Mesothelial cell of epicardium (in vitro differentiated cells): ENCODE measurements around the gene MYLK. TPM values are rescaled to one million over a fixed set of nuclear protein-coding genes. Genes with fewer than 3 reads are reported as not detected.

Experiments
- DNase-seq, 2 experiments: peaks; one replicate each; pipeline ENCODE4 v3.0.0; 2021; ENCODE audit warnings: low spot score in 2 of 2; ENCODE audit not compliant: unreplicated experiment in 2 of 2
- H3K27ac Mint-ChIP-seq: 2 replicates; pipeline ENCODE4 v1.8.0; 2021; ENCODE audit warnings: mixed read lengths
- H3K27me3 Mint-ChIP-seq: 2 replicates; pipeline ENCODE4 v1.8.0; 2021; ENCODE audit warnings: low read depth, mixed read lengths
- H3K36me3 Mint-ChIP-seq: 2 replicates; pipeline ENCODE4 v1.8.0; 2021; ENCODE audit warnings: mixed read lengths
- H3K4me1 Mint-ChIP-seq: 2 replicates; pipeline ENCODE4 v1.8.0; 2021; ENCODE audit warnings: mixed read lengths
- H3K4me3 Mint-ChIP-seq: 2 replicates; pipeline ENCODE4 v1.8.0; 2021; ENCODE audit warnings: mild to moderate bottlenecking, moderate library complexity, mixed read lengths
- H3K9me3 Mint-ChIP-seq: 2 replicates; pipeline ENCODE4 v1.8.0; 2021; ENCODE audit warnings: mixed read lengths
- CTCF ChIP-seq: fragments of 200-600 bp; sonication (generic); IDR thresholded peaks from one replicate; pipeline ENCODE4 v1.5.0; 2021; ENCODE audit warnings: antibody characterized with exemption; ENCODE audit not compliant: unreplicated experiment
- total RNA-seq: library from RNA; stranded (reverse); gene quantifications from 3 replicates; pipeline ENCODE4 v1.2.1, GENCODE V29; 2021

The MYLK gene
- total RNA-seq, 1 donor from 2014 or later = 14.3 TPM

DNA sequence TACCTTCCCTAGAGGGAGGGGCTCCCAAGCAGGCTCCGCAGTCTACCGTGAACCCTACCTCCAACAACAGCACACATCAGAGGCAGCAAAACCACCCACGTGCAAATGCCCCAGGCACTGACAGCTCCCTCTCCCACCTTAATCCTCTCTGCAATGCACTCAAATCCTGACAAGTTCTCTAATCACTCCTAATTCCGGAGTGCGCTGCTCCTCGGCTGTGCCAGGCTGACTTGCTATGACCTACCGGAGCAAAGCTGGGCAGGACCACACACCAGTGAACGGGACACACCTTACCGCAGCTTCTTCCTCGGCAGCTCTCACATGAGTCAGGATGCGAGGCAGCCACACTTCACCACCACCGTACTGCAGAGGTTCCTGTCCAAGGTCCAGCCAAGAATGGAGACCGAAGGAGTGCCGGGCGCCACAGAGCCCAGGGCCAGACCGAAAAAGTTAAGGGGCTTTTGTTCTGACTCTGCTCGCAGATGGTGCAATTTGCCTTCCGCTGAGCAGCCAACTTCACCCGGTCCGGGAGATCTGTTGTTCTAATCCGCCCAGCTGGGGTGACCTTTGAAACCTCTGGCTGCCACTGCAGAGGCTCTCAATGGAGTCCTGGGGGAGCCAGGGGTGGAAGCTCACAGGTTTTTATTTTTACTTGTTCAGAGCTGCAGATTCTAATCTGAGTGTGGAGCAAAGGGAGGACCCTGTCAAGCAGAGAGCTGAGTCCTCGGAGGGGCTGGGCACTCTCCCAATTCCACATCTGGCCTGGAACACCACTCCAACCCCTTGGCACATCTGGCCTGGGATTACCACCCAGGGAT is 84.4 kb downstream of the MYLK start:
- no peaks in the 10 kb centered on the region for H3K36me3 Mint-ChIP-seq
- TF ChIP-seq CTCF = no peak
- no peaks in the 10 kb centered on the region for H3K9me3 Mint-ChIP-seq
- DNase-seq = no peak
- H3K27ac Mint-ChIP-seq = no peak overlapping the region
- H3K27me3 Mint-ChIP-seq = peaks cover 37% of the 10 kb centered on the region
- H3K4me1 Mint-ChIP-seq = peaks cover 12% of the 10 kb centered on the region
- H3K4me3 Mint-ChIP-seq = no peak overlapping the region

GRCh38 chr3:123798550-123798949 is 85.6 kb downstream of the MYLK start:
- no peak for DNase-seq
- TF ChIP-seq CTCF = no peak
- Mint-ChIP-seq H3K4me1 (peaks cover 12% of the 10 kb centered on the region), H3K36me3 (no peaks in the 10 kb centered on the region), H3K27ac (no peak overlapping the region), H3K4me3 (no peak overlapping the region), H3K27me3 (peaks cover 36% of the 10 kb centered on the region), H3K9me3 (no peaks in the 10 kb centered on the region)

DNA sequence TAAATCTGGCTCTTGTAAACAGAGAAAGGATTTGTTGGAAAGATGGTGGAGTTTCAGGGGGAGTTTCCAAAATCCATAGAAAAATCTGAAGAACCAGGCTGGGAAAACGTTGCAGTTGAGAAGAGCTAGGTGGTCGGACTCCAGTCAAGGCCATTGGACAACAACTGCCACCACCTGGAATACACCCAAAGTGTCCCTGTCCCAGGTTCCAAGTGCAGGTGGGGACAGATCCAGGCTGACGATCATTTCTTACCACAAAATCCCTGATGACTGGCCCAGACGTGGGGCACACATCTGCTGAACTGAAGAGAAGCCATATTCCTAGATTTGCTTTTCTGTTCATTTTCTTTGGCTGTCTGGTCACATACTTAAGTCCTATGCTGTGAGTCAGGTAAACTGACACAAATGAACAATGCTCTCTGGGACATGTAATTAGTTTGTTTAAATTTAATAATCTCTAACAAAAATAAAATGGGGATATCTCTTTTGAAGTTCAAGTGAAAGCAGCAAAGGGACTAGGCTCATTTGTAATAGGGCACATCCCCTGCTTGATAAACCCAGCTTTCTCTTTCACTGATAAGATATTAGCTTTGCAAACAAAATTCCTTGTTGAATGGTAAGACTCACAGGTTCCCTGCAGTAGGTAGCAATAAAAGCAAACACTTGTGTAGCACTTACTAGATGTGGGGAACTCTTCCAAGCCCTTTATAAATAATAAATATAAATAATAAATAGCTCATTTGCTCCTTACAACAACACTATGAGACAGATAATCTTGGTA is 88.5 kb downstream of the MYLK start:
- no peak for TF ChIP-seq CTCF
- peaks cover 28% of the 10 kb centered on the region for H3K27me3 Mint-ChIP-seq
- H3K36me3 Mint-ChIP-seq = no peaks in the 10 kb centered on the region
- H3K9me3 Mint-ChIP-seq = no peaks in the 10 kb centered on the region
- no peak overlapping the region for H3K4me3 Mint-ChIP-seq
- peaks cover 19% of the 10 kb centered on the region for H3K4me1 Mint-ChIP-seq
- H3K27ac Mint-ChIP-seq = no peak overlapping the region
- DNase-seq = no peak

DNA sequence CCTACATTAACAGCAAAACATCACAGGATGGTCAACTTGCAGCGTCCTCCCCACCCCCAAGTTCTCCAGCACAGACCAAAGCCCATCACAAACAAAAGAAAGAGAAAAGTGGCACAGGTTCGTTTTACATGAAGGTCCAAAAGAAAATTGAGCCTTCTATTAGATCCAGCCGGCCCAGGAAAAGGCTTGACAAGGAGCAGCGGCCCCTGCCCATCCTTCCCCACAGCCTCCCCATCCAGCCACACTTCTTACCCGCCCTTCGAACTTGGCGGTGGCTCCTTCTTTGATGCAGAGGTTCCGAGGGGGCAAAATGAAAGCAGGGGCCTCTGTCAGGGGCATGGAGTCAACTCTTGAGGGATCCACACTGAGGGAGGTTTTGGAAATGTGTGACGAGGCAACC is 90.7 kb downstream of the MYLK start:
- Mint-ChIP-seq H3K27me3 (peaks cover 13% of the 10 kb centered on the region), H3K9me3 (peaks cover 4% of the 10 kb centered on the region), H3K36me3 (no peaks in the 10 kb centered on the region), H3K27ac (no peak overlapping the region), H3K4me3 (no peak overlapping the region), H3K4me1 (peaks cover 23% of the 10 kb centered on the region)
- no peak for TF ChIP-seq CTCF
- DNase-seq = no peak

- Mint-ChIP-seq H3K4me3 (no peak overlapping the region), H3K9me3 (peaks cover 4% of the 10 kb centered on the region), H3K27me3 (peaks cover 6% of the 10 kb centered on the region), H3K27ac (no peak overlapping the region), H3K4me1 (peaks cover 28% of the 10 kb centered on the region), H3K36me3 (no peaks in the 10 kb centered on the region)
- no peak for TF ChIP-seq CTCF
- no peak for DNase-seq
Observed at GRCh38 chr3:123792473-123793201, 91.5 kb downstream of the MYLK start.
